KMS-11 (cell line): ENCODE data around the gene CALCR.

Experiments
- H2AFZ ChIP-seq: fragments of 200-600 bp; sonication (generic); 2 replicates; pipeline ENCODE4 v1.6.1; 2016; ENCODE audit warnings: antibody characterized with exemption, mixed run types, low read depth
- H3K27ac ChIP-seq: fragments of 200-600 bp; sonication (generic); 2 replicates; pipeline ENCODE4 v1.6.1; 2016; ENCODE audit warnings: mild to moderate bottlenecking, mixed run types
- H3K27me3 ChIP-seq: fragments of 200-600 bp; sonication (generic); 2 replicates; pipeline ENCODE4 v1.6.1; 2017; ENCODE audit warnings: mild to moderate bottlenecking, low read depth, mixed run types, moderate library complexity; ENCODE audit not compliant: insufficient read depth
- H3K36me3 ChIP-seq: fragments of 200-600 bp; sonication (generic); 2 replicates; pipeline ENCODE4 v1.6.1; 2017; ENCODE audit warnings: mild to moderate bottlenecking, mixed run types; ENCODE audit not compliant: insufficient read depth
- H3K4me1 ChIP-seq: fragments of 200-600 bp; sonication (generic); 2 replicates; pipeline ENCODE4 v1.6.1; 2016; ENCODE audit warnings: mild to moderate bottlenecking, low read depth, mixed run types; ENCODE audit not compliant: poor library complexity, severe bottlenecking
- H3K4me2 ChIP-seq: fragments of 200-600 bp; sonication (generic); 2 replicates; pipeline ENCODE4 v1.7.0; 2016; ENCODE audit warnings: mild to moderate bottlenecking, mixed run types
- H3K4me3 ChIP-seq: fragments of 200-600 bp; sonication (generic); IDR thresholded peaks from 2 replicates; pipeline ENCODE4 v1.6.1; 2017; ENCODE audit warnings: low read depth, low read length, mixed read lengths; ENCODE audit not compliant: insufficient read depth
- H3K79me2 ChIP-seq: fragments of 200-600 bp; sonication (generic); 2 replicates; pipeline ENCODE4 v1.6.1; 2016; ENCODE audit warnings: low read depth, mixed run types; ENCODE audit not compliant: insufficient read depth
- H3K9ac ChIP-seq: fragments of 200-600 bp; sonication (generic); 2 replicates; pipeline ENCODE4 v1.6.1; 2016; ENCODE audit warnings: mild to moderate bottlenecking, mixed run types
- H4K20me1 ChIP-seq: fragments of 200-600 bp; sonication (generic); 2 replicates; pipeline ENCODE4 v1.6.1; 2016; ENCODE audit warnings: mild to moderate bottlenecking, mixed run types; ENCODE audit not compliant: insufficient read depth
- TF ChIP-seq, protein P1 (sequence below): fragments of 200-600 bp; sonication (generic); conservative IDR thresholded peaks from 2 replicates; pipeline ENCODE4 v1.6.1; 2017; ENCODE audit warnings: low read depth, mild to moderate bottlenecking, antibody characterized with exemption, low read length, moderate library complexity, mixed read lengths

The CALCR gene

DNA sequence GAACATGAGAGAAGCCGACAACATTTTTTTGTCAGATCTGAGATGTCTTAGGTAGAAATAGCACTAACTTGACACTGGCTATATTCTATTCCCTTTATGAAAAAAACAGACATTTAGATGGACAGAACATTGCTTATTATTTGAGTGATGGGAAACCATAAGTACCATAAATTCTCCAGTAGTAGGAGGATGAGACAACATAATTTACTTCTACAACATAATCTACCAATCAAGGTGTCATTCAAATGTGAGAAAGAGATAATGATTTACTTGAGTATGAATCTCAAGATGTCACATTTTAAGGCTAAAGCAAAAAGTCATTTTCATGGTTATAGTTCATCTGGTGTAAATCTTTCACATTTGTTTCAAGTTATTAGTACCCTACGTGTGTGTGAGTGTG lies 110.8 kb downstream of the CALCR start:
- Histone ChIP-seq H3K27ac (no peak overlapping the region), H3K36me3 (no peaks in the 10 kb centered on the region), H3K4me2 (no peak overlapping the region), H4K20me1 (no peaks in the 10 kb centered on the region), H3K79me2 (no peaks in the 10 kb centered on the region), H2AFZ (no peak overlapping the region), H3K4me1 (no peaks in the 10 kb centered on the region), H3K4me3 (no peak overlapping the region), H3K27me3 (no peaks in the 10 kb centered on the region), H3K9ac (no peak overlapping the region)
- TF ChIP-seq, protein P1, sequence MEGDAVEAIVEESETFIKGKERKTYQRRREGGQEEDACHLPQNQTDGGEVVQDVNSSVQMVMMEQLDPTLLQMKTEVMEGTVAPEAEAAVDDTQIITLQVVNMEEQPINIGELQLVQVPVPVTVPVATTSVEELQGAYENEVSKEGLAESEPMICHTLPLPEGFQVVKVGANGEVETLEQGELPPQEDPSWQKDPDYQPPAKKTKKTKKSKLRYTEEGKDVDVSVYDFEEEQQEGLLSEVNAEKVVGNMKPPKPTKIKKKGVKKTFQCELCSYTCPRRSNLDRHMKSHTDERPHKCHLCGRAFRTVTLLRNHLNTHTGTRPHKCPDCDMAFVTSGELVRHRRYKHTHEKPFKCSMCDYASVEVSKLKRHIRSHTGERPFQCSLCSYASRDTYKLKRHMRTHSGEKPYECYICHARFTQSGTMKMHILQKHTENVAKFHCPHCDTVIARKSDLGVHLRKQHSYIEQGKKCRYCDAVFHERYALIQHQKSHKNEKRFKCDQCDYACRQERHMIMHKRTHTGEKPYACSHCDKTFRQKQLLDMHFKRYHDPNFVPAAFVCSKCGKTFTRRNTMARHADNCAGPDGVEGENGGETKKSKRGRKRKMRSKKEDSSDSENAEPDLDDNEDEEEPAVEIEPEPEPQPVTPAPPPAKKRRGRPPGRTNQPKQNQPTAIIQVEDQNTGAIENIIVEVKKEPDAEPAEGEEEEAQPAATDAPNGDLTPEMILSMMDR, result no peak

GRCh38 chr7:93461350-93461749 lies 113.2 kb downstream of the CALCR start:
- no peak overlapping the region for H2AFZ ChIP-seq
- H3K27ac ChIP-seq, result no peak overlapping the region
- TF ChIP-seq, protein P1, result no peak
- H3K9ac ChIP-seq, result no peak overlapping the region
- no peaks in the 10 kb centered on the region for H3K79me2 ChIP-seq
- H3K36me3 ChIP-seq, result no peaks in the 10 kb centered on the region
- no peaks in the 10 kb centered on the region for H4K20me1 ChIP-seq
- no peak overlapping the region for H3K4me2 ChIP-seq
- H3K4me3 ChIP-seq, result no peak overlapping the region
- no peaks in the 10 kb centered on the region for H3K4me1 ChIP-seq
- H3K27me3 ChIP-seq, result no peaks in the 10 kb centered on the region

DNA sequence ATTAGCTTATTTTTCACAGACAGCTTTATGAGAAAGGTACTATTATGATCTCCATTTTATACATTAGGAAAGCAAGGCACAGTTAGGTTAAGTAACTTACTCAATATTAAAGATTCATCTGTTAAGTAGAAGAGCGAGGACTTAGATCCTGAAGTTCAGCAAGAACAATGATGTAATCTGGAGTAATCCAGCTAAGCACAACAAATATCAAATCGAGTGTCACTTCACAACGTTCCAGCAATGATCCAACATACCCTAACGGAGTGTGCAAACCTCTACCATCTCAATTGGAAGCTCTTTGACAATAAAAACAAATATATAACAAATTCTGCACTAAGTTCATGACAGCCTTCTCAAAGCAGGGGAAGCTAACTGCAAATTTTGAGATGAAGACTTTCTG lies 121.3 kb downstream of the CALCR start:
- Histone ChIP-seq H3K36me3 (no peaks in the 10 kb centered on the region), H3K4me1 (no peaks in the 10 kb centered on the region), H3K4me3 (no peak overlapping the region), H3K27me3 (no peaks in the 10 kb centered on the region), H3K9ac (no peak overlapping the region), H3K27ac (no peak overlapping the region), H3K79me2 (no peaks in the 10 kb centered on the region), H4K20me1 (no peaks in the 10 kb centered on the region), H3K4me2 (no peak overlapping the region), H2AFZ (no peak overlapping the region)
- TF ChIP-seq, protein P1, result no peak

DNA sequence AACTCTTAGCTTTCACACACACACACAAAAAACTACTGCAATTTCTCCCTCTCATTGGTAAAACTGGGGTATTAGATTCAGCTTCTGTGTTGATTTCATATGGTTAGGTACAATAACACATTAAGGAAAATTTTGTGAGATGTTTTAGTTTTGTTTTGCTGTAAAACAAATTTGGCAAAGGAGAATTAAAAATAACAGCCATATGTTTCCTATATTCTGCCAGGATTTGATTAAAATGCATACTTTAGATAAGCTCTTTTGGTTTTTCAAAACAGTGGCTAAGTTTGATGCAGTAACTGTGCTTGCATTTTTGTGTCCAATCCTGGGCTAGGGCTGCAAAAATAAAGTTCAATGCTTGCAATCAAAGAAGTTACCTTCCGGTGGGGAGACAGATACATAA lies 126.3 kb downstream of the CALCR start:
- Histone ChIP-seq H4K20me1 (no peaks in the 10 kb centered on the region), H3K27me3 (no peaks in the 10 kb centered on the region), H3K79me2 (no peaks in the 10 kb centered on the region), H3K27ac (no peak overlapping the region), H3K36me3 (no peaks in the 10 kb centered on the region), H3K4me1 (no peaks in the 10 kb centered on the region), H2AFZ (no peak overlapping the region), H3K4me2 (no peak overlapping the region), H3K9ac (no peak overlapping the region), H3K4me3 (no peak overlapping the region)
- TF ChIP-seq, protein P1, result no peak

- Histone ChIP-seq H3K4me1 (no peaks in the 10 kb centered on the region), H3K36me3 (no peaks in the 10 kb centered on the region), H3K4me2 (no peak overlapping the region), H3K27me3 (no peaks in the 10 kb centered on the region), H3K4me3 (no peak overlapping the region), H3K27ac (no peak overlapping the region), H3K79me2 (no peaks in the 10 kb centered on the region), H4K20me1 (no peaks in the 10 kb centered on the region), H3K9ac (no peak overlapping the region), H2AFZ (no peak overlapping the region)
- TF ChIP-seq, protein P1, result no peak
Observed at GRCh38 chr7:93447509-93447908, 127.0 kb downstream of the CALCR start.
